Measurements from ENCODE around the gene CACNA1C.

Gene CACNA1C

DNA sequence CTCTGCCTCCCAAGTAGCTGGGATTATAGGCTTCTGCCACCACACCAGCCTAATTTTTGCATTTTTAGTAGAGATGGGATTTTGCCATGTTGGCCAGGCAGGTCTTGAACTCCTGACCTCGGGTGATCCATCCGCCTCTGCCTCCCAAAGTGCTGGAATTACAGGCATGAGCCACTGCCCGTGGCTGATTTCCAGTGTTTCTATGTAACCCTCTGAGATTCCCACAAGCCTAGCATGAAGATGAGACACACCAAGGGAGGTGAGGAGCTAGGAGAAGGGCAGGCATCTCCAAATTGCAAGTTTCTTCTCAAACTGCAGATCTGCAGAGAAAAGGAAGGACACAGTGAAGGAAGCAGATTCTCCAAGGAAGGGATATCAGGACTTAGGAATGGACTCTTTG lies 125.0 kb downstream of the CACNA1C start:
- FAIRE-seq (no peak), DNase-seq (ENCODE audit: insufficient read length, low spot score) (no peak)
- TF ChIP-seq, protein P1, sequence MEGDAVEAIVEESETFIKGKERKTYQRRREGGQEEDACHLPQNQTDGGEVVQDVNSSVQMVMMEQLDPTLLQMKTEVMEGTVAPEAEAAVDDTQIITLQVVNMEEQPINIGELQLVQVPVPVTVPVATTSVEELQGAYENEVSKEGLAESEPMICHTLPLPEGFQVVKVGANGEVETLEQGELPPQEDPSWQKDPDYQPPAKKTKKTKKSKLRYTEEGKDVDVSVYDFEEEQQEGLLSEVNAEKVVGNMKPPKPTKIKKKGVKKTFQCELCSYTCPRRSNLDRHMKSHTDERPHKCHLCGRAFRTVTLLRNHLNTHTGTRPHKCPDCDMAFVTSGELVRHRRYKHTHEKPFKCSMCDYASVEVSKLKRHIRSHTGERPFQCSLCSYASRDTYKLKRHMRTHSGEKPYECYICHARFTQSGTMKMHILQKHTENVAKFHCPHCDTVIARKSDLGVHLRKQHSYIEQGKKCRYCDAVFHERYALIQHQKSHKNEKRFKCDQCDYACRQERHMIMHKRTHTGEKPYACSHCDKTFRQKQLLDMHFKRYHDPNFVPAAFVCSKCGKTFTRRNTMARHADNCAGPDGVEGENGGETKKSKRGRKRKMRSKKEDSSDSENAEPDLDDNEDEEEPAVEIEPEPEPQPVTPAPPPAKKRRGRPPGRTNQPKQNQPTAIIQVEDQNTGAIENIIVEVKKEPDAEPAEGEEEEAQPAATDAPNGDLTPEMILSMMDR (IDR thresholded peaks at IDR 0.05; ENCODE audit: insufficient read depth, missing control alignments), result no peak

- TF ChIP-seq, protein P1 (IDR thresholded peaks at IDR 0.05; ENCODE audit: insufficient read depth, missing control alignments), result no peak
- FAIRE-seq (no peak), DNase-seq (ENCODE audit: insufficient read length, low spot score) (no peak)
Measured at GRCh38 chr12:2179058-2179457, 126.3 kb downstream of the CACNA1C start.

DNA sequence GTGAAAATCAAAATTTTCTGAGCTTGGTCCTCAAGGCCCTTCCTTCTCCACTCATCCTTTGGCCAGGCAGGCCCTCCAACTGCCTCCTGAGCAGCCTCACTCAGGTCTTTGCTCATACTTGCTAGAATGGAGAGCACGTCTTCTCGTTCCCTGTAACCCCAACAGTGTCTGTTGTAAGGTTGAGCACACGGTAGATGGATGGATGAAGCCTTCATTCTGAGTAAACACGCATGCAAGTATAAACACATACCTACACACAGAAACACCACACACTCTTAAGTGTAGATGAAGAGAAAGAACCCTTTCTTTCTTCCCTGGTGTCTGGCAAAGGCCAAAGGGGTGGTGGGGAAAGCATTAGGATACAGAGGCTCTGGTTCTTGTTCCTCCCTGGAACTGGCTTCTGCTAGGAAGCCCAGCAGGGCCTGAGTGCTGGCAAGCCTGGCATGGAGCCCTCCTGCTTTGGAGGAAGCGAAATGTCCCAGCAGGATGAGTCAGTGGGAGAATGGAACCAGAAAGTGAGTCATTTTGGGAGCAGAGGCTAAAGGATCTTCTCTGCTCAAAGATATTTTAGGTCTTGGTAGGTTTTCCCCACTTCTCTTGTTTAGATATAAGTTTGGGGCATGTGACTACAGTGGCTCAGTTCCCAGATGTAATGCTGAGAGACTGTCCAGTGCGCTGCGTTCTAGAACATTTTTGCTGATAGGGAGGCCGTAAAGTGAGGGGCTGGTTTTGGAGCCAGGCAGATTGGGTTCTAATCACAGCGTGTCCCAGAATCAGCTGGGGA lies 127.4 kb downstream of the CACNA1C start:
- no peak for DNase-seq (ENCODE audit: insufficient read length, low spot score)
- no peak for FAIRE-seq
- TF ChIP-seq, protein P1 (IDR thresholded peaks at IDR 0.05; ENCODE audit: insufficient read depth, missing control alignments), result no peak

DNA sequence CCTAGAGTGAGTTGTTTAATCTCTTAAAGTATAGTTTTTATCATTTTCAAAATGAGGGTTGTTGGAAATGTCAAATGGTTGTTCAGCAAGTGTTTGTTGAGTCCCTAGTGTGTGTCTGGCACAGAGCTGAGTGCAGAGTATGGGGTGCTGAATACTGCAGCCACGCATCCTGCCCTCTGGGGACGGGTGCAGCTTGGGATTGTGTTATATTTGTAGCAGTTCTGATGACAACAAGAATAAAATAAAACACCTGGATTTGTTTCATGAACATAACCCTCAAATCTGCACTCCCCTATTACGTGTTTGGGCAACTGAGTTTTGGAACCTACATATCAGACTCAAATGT lies 127.9 kb downstream of the CACNA1C start:
- TF ChIP-seq, protein P1 (IDR thresholded peaks at IDR 0.05; ENCODE audit: insufficient read depth, missing control alignments), result no peak
- FAIRE-seq (no peak), DNase-seq (ENCODE audit: insufficient read length, low spot score) (no peak)

DNA sequence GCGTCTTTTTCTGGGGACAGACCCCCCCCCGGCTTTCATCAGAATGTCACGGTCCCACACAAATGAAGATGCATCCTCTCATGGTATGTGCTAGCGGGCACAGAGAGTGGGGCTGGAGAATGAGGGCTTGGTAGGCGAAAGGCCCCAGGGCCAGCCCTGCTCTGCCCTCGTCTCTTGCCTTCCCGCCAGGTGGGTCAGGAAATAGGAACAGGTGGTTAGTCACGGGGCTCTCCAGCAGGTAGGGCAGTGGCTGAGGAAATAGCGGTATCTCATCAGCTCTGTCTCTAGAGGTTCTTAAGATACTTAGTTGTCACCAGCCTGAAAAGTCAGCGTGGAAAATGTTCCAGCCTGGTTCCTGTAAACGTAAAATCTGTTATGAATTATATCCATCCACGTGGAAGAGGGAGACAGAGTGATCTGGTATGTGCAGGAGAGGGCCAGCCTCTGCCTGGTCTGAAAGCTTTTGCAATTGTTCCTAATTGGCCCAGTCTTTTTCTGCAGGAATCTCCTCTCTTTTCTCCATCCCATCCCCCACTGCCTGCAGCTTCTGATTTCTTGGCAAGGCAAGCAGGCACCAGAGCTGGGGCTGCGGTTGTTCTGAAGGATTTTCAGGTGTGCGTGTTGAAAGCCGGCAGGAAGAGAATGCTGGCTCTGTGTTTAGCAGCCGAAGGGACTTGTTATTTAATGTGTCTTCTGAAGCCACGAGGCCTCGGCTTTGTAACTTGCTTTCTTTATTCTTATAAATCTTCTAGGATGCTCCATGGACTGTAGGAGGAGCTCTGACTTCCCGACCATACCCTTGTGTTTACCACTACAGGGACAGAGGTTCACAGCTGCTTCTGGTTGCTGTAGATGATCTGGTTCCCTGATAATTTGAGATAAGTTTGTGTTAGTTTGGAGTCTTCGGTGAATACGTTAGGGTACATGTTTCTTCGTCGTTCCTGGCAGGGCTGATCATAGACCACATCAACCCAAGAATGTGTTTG lies 131.1 kb downstream of the CACNA1C start:
- TF ChIP-seq, protein P1 (IDR thresholded peaks at IDR 0.05; ENCODE audit: insufficient read depth, missing control alignments), result no peak
- DNase-seq (ENCODE audit: insufficient read length, low spot score), result no peak
- FAIRE-seq, result no peak

DNA sequence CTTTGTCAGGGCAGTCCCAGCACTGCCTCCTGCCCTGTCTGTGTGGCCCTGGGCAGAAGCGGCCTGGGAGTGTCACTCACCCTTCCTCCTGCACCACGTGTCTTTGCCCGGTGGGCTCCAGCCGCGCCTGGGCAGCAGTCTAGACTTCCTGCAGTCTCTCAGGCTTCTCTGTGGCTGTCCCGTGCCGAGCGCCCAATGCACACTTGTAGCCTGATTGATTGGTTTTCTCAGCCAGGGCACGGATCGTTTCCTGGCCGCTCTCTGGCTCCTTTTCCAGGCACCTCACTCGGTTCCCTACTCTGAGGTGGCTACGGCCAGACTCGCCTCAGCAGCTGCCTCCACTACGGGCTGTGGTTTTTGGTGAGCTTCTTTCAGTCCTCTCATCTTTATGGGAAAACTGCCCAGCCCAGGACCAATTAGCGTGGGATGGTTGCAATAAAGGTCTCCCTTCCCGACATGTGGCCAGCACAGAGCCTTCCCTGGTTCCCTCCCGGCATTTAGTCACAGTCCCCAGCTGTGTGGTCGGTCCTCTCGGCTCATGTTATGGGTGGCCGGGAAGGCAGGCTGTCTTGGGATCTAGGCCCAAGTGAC lies 133.1 kb downstream of the CACNA1C start:
- DNase-seq (ENCODE audit: insufficient read length, low spot score) (no peak), FAIRE-seq (no peak)
- TF ChIP-seq, protein P1 (IDR thresholded peaks at IDR 0.05; ENCODE audit: insufficient read depth, missing control alignments), result no peak

Measured in D721Med (cell line).